ENCODE data around the gene THOC3.
"Not testable (repeated sequence)": the region's sequence is repeated elsewhere in the genome, so short reads cannot be mapped to it uniquely, and the experiment has no call there.

- not testable (repeated sequence) for TF ChIP-seq GATA2 (IDR thresholded peaks at IDR 0.05; ENCODE audit: insufficient read depth, insufficient read length, low read depth, low read length); CTCF (IDR thresholded peaks at IDR 0.05; ENCODE audit: extremely low read depth in 1 of 2, insufficient read depth in 1 of 2, low read depth in 1 of 2, low read length in 2 of 2); POLR2A (IDR thresholded peaks at IDR 0.05; ENCODE audit: low read depth, low read length); EZH2 (IDR thresholded peaks at IDR 0.05; ENCODE audit: borderline replicate concordance, low read depth, low read length, severe bottlenecking); POLR2AphosphoS5 (IDR thresholded peaks at IDR 0.05; ENCODE audit: insufficient read depth, low read depth, low read length); FOS (IDR thresholded peaks at IDR 0.05; ENCODE audit: borderline replicate concordance, insufficient read depth, low read length); MAX (IDR thresholded peaks at IDR 0.05; ENCODE audit: insufficient read depth, insufficient read length); JUN (IDR thresholded peaks at IDR 0.05; ENCODE audit: borderline replicate concordance, insufficient read depth, insufficient read length, low read depth)
Measured at GRCh38 chr5:175979371-175979995, 11.4 kb upstream of the THOC3 start.
